Lower leg skin (tissue), 3 donors: ENCODE measurements around the gene TBC1D20.

Source experiments
- POLR2A ChIP-seq, 2 donors: fragments of 450-650 bp; IDR thresholded peaks; one replicate each; pipeline ENCODE4 v1.6.1; 2016 to 2017; ENCODE audit warnings: antibody characterized with exemption in 2 of 2, mild to moderate bottlenecking in 1 of 2, moderate library complexity in 1 of 2
- TF ChIP-seq, protein P1 (sequence below), 3 donors: fragments of 450-650 bp; IDR thresholded peaks; one replicate each; pipeline ENCODE4 v1.5.1; 2016; ENCODE audit warnings: antibody characterized with exemption in 3 of 3, mild to moderate bottlenecking in 3 of 3, moderate library complexity in 2 of 3

DNA sequence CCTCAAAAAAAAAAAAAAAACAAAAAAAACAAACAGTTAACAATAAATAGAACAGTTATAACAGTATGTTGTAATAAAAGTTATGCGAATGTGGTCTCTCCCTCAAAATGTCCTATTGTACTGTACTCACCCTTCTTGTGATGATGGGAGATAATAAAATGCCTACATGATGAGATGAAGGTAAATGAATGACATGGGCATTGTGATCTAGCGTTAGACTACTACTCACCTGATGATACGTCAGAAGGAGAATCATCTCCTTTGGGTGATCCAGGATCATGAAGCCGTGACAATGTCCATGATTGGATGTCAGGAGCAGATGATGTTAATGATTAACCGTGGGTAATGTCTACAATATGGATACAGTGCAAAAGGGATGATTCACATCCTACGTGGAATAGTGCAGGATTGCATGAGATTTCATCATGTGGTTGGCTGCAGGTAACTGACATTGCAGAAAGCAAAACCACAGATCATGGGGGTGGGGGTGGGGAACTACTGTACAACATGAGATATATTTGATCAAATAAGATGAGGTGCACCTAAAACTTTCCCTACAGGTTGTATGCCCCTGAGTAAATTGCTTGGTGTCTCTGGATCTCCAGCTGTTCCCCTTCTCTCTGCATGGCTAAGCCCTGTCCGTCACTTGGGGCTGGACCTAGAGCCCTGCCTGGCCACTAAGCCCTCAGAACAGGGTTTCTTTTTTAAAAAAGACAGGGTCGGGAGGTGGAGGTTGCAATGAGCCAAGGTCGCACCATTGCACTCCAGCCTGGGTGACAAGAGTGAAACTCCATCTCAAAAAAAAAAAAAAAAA lies 60.4 kb downstream of the TBC1D20 start:
- no peak for TF ChIP-seq POLR2A (IDR thresholded peaks at IDR 0.05)
- TF ChIP-seq, protein P1, sequence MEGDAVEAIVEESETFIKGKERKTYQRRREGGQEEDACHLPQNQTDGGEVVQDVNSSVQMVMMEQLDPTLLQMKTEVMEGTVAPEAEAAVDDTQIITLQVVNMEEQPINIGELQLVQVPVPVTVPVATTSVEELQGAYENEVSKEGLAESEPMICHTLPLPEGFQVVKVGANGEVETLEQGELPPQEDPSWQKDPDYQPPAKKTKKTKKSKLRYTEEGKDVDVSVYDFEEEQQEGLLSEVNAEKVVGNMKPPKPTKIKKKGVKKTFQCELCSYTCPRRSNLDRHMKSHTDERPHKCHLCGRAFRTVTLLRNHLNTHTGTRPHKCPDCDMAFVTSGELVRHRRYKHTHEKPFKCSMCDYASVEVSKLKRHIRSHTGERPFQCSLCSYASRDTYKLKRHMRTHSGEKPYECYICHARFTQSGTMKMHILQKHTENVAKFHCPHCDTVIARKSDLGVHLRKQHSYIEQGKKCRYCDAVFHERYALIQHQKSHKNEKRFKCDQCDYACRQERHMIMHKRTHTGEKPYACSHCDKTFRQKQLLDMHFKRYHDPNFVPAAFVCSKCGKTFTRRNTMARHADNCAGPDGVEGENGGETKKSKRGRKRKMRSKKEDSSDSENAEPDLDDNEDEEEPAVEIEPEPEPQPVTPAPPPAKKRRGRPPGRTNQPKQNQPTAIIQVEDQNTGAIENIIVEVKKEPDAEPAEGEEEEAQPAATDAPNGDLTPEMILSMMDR (IDR thresholded peaks at IDR 0.05), result peak in 1 of 3 donors; percentile 62
